ENCODE results near the gene ADIG.

The ADIG gene

DNA sequence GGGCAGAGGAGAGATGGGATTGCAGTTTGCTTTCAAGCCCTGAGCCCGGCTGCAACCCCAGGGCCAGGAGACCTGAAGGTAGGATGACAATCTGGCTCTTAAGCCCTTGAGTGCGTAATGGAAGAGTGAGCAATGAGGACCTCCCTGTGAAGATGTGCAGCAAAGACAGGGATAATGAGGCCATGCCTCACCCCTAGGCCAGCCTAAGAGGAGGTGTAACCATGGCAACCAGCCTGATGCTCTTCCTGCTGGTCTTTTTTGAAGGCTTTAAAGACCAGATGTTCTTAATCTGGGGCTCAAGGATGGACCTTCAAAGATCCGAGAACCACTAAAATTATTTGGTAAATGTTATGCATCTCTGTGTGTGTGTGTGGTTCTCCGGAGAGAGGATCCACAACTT lies 28.8 kb downstream of the ADIG start:
- Histone ChIP-seq H3K4me1 (no peaks in the 10 kb centered on the region), H3K4me3 (ENCODE audit: low read depth, low read length) (no peak overlapping the region), H3K36me3 (ENCODE audit: control insufficient read depth, insufficient read depth, low read length) (no peaks in the 10 kb centered on the region), H3K27ac (no peak overlapping the region), H3K27me3 (ENCODE audit: control insufficient read depth, insufficient read depth, low read length) (no peaks in the 10 kb centered on the region), H3K9ac (no peak overlapping the region), H3K4me2 (ENCODE audit: low read length) (no peak overlapping the region), H3K79me2 (no peaks in the 10 kb centered on the region), H3K9me3 (ENCODE audit: control insufficient read depth, low read length) (no peaks in the 10 kb centered on the region), H2AFZ (no peak overlapping the region)
- TF ChIP-seq, protein P1, sequence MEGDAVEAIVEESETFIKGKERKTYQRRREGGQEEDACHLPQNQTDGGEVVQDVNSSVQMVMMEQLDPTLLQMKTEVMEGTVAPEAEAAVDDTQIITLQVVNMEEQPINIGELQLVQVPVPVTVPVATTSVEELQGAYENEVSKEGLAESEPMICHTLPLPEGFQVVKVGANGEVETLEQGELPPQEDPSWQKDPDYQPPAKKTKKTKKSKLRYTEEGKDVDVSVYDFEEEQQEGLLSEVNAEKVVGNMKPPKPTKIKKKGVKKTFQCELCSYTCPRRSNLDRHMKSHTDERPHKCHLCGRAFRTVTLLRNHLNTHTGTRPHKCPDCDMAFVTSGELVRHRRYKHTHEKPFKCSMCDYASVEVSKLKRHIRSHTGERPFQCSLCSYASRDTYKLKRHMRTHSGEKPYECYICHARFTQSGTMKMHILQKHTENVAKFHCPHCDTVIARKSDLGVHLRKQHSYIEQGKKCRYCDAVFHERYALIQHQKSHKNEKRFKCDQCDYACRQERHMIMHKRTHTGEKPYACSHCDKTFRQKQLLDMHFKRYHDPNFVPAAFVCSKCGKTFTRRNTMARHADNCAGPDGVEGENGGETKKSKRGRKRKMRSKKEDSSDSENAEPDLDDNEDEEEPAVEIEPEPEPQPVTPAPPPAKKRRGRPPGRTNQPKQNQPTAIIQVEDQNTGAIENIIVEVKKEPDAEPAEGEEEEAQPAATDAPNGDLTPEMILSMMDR (IDR thresholded peaks at IDR 0.05), result no peak

DNA sequence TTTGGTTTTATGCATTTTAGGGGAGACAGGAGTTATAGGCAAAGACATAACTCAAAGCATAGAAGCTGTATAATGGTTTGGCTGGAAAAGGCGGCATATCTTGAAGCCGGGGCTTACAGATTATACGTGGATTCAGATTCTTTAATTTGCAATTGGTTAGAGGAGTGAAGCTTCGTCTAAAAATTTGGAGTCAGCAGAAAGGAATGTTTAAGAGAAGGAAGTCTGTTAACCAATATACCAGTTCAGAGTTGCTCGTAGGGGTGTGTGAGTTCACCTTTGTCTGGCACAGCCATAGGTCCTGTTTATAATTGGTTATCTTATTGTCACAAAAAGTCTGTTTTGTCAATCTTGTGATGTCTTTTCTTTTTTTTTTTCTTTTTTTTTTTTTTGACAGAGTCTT lies 29.5 kb downstream of the ADIG start:
- no peak overlapping the region for H3K4me3 ChIP-seq (ENCODE audit: low read depth, low read length)
- no peak overlapping the region for H3K9ac ChIP-seq
- H3K4me1 ChIP-seq, result no peaks in the 10 kb centered on the region
- no peak overlapping the region for H2AFZ ChIP-seq
- H3K27me3 ChIP-seq (ENCODE audit: control insufficient read depth, insufficient read depth, low read length), result no peaks in the 10 kb centered on the region
- no peaks in the 10 kb centered on the region for H3K36me3 ChIP-seq (ENCODE audit: control insufficient read depth, insufficient read depth, low read length)
- H3K27ac ChIP-seq, result no peak overlapping the region
- no peak overlapping the region for H3K4me2 ChIP-seq (ENCODE audit: low read length)
- TF ChIP-seq, protein P1 (IDR thresholded peaks at IDR 0.05), result no peak
- H3K79me2 ChIP-seq, result no peaks in the 10 kb centered on the region
- H3K9me3 ChIP-seq (ENCODE audit: control insufficient read depth, low read length), result no peaks in the 10 kb centered on the region

DNA sequence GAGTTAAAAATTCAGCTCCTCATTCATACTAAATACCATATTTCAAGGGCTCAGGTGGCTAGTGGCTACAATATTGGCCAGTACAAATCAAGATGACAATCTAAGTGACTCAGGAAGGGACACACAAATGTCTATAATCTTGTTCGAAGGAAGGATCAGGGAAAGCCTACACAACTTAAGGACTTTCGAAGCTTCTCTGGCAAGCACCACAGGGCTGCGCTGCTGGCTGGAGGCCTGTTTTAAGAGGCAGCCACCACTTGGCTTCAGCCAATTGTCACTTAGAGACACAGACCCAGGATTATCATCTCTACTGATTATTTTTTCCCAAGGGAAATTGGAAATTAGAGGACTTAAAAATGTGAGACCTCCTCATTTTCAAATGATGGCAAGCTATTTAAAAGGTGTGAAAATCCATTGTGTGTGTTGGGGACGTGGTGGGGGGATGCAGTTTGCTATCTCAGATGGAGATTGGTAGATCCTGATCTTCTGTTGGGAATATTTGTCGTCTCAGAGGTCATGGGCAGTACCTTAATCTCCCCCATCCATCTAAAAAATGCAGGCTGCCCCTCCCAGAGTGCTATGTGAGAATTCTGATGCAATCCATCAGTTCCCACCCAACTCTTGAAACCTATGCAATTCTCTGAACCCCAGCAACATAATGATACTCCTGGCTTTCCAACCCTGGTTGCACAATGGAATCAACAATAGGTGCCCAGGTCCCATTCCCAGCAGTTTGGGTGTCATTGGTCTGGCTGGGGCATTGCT lies 31.9 kb downstream of the ADIG start:
- H3K27me3 ChIP-seq (ENCODE audit: control insufficient read depth, insufficient read depth, low read length), result no peaks in the 10 kb centered on the region
- no peak overlapping the region for H3K9ac ChIP-seq
- TF ChIP-seq, protein P1 (IDR thresholded peaks at IDR 0.05), result no peak
- H2AFZ ChIP-seq, result no peak overlapping the region
- H3K4me3 ChIP-seq (ENCODE audit: low read depth, low read length), result no peak overlapping the region
- no peaks in the 10 kb centered on the region for H3K9me3 ChIP-seq (ENCODE audit: control insufficient read depth, low read length)
- no peaks in the 10 kb centered on the region for H3K79me2 ChIP-seq
- no peaks in the 10 kb centered on the region for H3K4me1 ChIP-seq
- H3K36me3 ChIP-seq (ENCODE audit: control insufficient read depth, insufficient read depth, low read length), result no peaks in the 10 kb centered on the region
- no peak overlapping the region for H3K4me2 ChIP-seq (ENCODE audit: low read length)
- H3K27ac ChIP-seq, result no peak overlapping the region

DNA sequence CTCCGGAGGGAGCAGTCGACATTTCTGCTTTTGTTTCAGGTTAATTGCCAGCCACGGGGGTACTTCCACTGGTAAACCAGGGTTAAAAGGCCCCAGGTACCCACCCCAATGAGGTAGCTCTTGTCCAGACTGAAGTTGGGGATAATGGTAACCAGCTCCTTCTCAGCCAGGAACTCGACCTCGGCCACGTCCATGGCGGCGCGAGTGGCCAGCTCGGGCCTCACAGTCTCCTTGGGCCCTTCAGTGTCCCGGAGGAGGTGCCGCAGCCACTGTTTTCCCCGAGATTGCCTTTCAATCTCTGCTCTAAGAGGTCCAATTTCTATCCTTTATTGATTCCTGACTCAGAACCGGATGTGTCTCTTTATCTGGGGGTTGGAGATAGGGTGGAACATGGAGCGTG lies 34.3 kb downstream of the ADIG start:
- H3K9me3 ChIP-seq (ENCODE audit: control insufficient read depth, low read length), result no peaks in the 10 kb centered on the region
- no peaks in the 10 kb centered on the region for H3K27me3 ChIP-seq (ENCODE audit: control insufficient read depth, insufficient read depth, low read length)

More for the DNA sequence above, 34.3 kb downstream of the ADIG start:
- no peaks in the 10 kb centered on the region for H3K79me2 ChIP-seq
- H3K27ac ChIP-seq, result no peak overlapping the region
- H3K4me3 ChIP-seq (ENCODE audit: low read depth, low read length), result no peak overlapping the region
- no peak overlapping the region for H3K9ac ChIP-seq
- H2AFZ ChIP-seq, result no peak overlapping the region
- no peaks in the 10 kb centered on the region for H3K36me3 ChIP-seq (ENCODE audit: control insufficient read depth, insufficient read depth, low read length)
- H3K4me2 ChIP-seq (ENCODE audit: low read length), result no peak overlapping the region
- TF ChIP-seq, protein P1 (IDR thresholded peaks at IDR 0.05), result no peak
- H3K4me1 ChIP-seq, result no peaks in the 10 kb centered on the region

All from parathyroid adenoma (tissue), 2 donors.